K562 (cell line): Measurements from ENCODE around the gene CYB5D1.

ENCODE experiments used
- EP300 ChIP-seq: IDR thresholded peaks from 2 replicates; pipeline ENCODE4 v1.6.1; 2012; ENCODE audit warnings: low read length, improper control_type of control experiment
- GTF2E2 ChIP-seq: fragments of 200-800 bp; sonication (Bioruptor generic); IDR thresholded peaks from 2 replicates; pipeline ENCODE4 v1.6.1; 2016; ENCODE audit warnings: missing genetic modification characterization, missing compliant biosample characterization
- NRF1 ChIP-seq, 2 experiments: fragments of 450-650 bp; IDR thresholded peaks in 1 of 2; conservative IDR thresholded peaks in 1 of 2; 2 replicates each; pipeline ENCODE4 v1.6.1; 2014; ENCODE audit warnings: mild to moderate bottlenecking in 2 of 2
- ZNF263 ChIP-seq: sonication (generic); formaldehyde crosslinking; IDR thresholded peaks from 2 replicates; pipeline ENCODE4 v1.8.0; 2022; ENCODE audit warnings: mild to moderate bottlenecking, missing genetic modification reagents, borderline replicate concordance
- TF ChIP-seq, protein P1 (sequence below), 3 experiments: IDR thresholded peaks in 2 of 3; conservative IDR thresholded peaks in 1 of 3; 2 replicates each; pipeline ENCODE4 v1.5.1; 2011 to 2012; ENCODE audit warnings: low read length in 3 of 3, mild to moderate bottlenecking in 3 of 3, control low read depth in 2 of 3, improper control_type of control experiment in 1 of 3, inconsistent platforms in 1 of 3, low read depth in 1 of 3, mixed read lengths in 1 of 3, moderate library complexity in 1 of 3; ENCODE audit not compliant: insufficient read depth in 2 of 3

DNA sequence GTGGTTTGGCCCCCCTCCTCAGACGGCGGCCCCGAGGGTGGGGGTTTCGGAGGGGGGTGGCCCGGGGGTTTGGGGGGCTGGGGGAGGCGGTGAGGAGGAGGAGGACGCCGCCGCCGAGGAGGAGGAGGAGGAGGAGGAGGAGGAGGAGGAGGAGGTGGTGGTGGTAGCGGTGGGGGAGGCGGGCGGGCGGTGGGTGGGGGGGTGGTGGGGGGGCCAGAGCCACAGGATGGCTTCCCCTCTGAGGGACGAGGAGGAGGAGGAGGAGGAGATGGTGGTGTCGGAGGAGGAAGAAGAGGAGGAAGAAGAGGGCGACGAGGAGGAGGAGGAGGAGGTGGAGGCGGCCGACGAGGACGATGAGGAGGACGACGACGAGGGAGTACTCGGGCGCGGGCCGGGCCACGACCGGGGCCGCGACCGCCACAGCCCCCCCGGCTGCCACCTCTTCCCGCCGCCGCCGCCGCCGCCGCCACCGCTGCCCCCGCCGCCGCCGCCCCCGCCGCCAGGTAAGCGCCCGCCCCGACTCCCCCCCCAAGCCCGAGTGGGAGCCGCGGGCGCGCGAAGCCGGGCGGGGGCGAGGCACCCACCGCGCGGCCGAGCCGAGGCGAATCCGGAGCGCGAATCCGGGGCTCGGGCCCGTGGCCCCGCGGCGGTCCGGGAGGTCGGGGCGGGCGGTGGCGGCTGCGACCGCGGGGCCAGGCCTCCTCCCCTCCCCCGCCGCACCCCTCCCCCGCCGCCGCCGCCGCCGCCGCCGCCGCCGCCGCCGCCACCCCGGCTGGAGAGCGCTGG, 27.0 kb downstream of the CYB5D1 start:
- TF ChIP-seq, protein P1, sequence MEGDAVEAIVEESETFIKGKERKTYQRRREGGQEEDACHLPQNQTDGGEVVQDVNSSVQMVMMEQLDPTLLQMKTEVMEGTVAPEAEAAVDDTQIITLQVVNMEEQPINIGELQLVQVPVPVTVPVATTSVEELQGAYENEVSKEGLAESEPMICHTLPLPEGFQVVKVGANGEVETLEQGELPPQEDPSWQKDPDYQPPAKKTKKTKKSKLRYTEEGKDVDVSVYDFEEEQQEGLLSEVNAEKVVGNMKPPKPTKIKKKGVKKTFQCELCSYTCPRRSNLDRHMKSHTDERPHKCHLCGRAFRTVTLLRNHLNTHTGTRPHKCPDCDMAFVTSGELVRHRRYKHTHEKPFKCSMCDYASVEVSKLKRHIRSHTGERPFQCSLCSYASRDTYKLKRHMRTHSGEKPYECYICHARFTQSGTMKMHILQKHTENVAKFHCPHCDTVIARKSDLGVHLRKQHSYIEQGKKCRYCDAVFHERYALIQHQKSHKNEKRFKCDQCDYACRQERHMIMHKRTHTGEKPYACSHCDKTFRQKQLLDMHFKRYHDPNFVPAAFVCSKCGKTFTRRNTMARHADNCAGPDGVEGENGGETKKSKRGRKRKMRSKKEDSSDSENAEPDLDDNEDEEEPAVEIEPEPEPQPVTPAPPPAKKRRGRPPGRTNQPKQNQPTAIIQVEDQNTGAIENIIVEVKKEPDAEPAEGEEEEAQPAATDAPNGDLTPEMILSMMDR (IDR thresholded peaks at IDR 0.05 in 2 of 3, conservative IDR thresholded peaks at IDR 0.05 in 1 of 3; ENCODE audit: insufficient read depth in 2 of 3, low read depth in 1 of 3, low read length in 3 of 3) = no peak
- TF ChIP-seq EP300 = no peak
- TF ChIP-seq GTF2E2 (tag) = no peak
- TF ChIP-seq NRF1 (conservative IDR thresholded peaks at IDR 0.05 in 1 of 2, IDR thresholded peaks at IDR 0.05 in 1 of 2) = no peak
- peak; percentile 88 for TF ChIP-seq ZNF263 (CRISPR knock-in tag)
